H1 (cell line): ENCODE data around the gene TNRC6A.

ENCODE experiments used
- CTCF ChIP-seq, 3 experiments: IDR thresholded peaks; 1 replicate in 2 of 3; 2 replicates in 1 of 3; pipeline versions ENCODE4 v1.5.1 to v1.6.1; 2011; ENCODE audit warnings: low read length in 3 of 3, mild to moderate bottlenecking in 3 of 3, inconsistent platforms in 2 of 3, low read depth in 1 of 3, moderate library complexity in 1 of 3; ENCODE audit not compliant: insufficient read depth in 1 of 3; ENCODE audit errors: control extremely low read depth in 1 of 3
- EP300 ChIP-seq, 2 experiments: IDR thresholded peaks; 1 replicate in 1 of 2; 2 replicates in 1 of 2; pipeline ENCODE4 v1.6.1; 2011 to 2012; ENCODE audit warnings: low read depth in 2 of 2, low read length in 2 of 2, mild to moderate bottlenecking in 2 of 2, borderline replicate concordance in 1 of 2, inconsistent platforms in 1 of 2, moderate library complexity in 1 of 2
- MAX ChIP-seq: IDR thresholded peaks from 2 replicates; pipeline ENCODE4 v1.6.1; 2012; ENCODE audit warnings: inconsistent platforms
- NRF1 ChIP-seq: IDR thresholded peaks from 2 replicates; pipeline ENCODE4 v1.6.1; 2011; ENCODE audit warnings: mild to moderate bottlenecking, low read depth, low read length, improper control_type of control experiment
- PHF8 ChIP-seq: fragments of 200-600 bp; sonication (generic); conservative IDR thresholded peaks from 2 replicates; pipeline ENCODE4 v1.7.1; 2012; ENCODE audit warnings: low read depth, mild to moderate bottlenecking, inconsistent platforms, low read length, moderate library complexity
- POLR2A ChIP-seq, 2 experiments: IDR thresholded peaks; 1 replicate in 1 of 2; 2 replicates in 1 of 2; pipeline ENCODE4 v1.6.1; 2011; ENCODE audit warnings: low read depth in 2 of 2, low read length in 2 of 2, mild to moderate bottlenecking in 2 of 2; ENCODE audit errors: control extremely low read depth in 1 of 2
- POLR2AphosphoS5 ChIP-seq: IDR thresholded peaks from 2 replicates; pipeline ENCODE4 v1.6.1; 2011; ENCODE audit warnings: low read depth, low read length
- RAD21 ChIP-seq, 2 experiments: IDR thresholded peaks in 1 of 2; conservative IDR thresholded peaks in 1 of 2; 2 replicates each; pipeline ENCODE4 v1.6.1; 2011; ENCODE audit warnings: low read depth in 2 of 2, low read length in 2 of 2, improper control_type of control experiment in 1 of 2, inconsistent platforms in 1 of 2, mild to moderate bottlenecking in 1 of 2, moderate library complexity in 1 of 2
- RNF2 ChIP-seq: fragments of 200-900, 300-1000 bp; sonication (generic); IDR thresholded peaks from 2 replicates; pipeline ENCODE4 v1.7.1; 2016; ENCODE audit warnings: borderline replicate concordance, low read depth, mild to moderate bottlenecking, antibody characterized with exemption, low read length; ENCODE audit not compliant: poor library complexity, severe bottlenecking; ENCODE audit errors: missing control alignments
- RXRA ChIP-seq: IDR thresholded peaks from 2 replicates; pipeline ENCODE4 v1.6.1; 2011; ENCODE audit warnings: low read depth, mild to moderate bottlenecking, low read length, moderate library complexity; ENCODE audit not compliant: insufficient read depth
- SIRT6 ChIP-seq: IDR thresholded peaks from one replicate; pipeline ENCODE4 v1.7.1; 2012; ENCODE audit warnings: low read length, inconsistent platforms
- SP1 ChIP-seq: IDR thresholded peaks from 2 replicates; pipeline ENCODE4 v1.6.1; 2011; ENCODE audit warnings: low read depth, low read length

GRCh38 chr16:24858219-24859041 is 129.0 kb downstream of the TNRC6A start:
- TF ChIP-seq SP1 (no peak), CTCF (IDR thresholded peaks at IDR 0.05; ENCODE audit: control extremely low read depth in 1 of 3, insufficient read depth in 1 of 3, low read depth in 1 of 3, low read length in 3 of 3) (no peak), SIRT6 (no peak), RAD21 (IDR thresholded peaks at IDR 0.05 in 1 of 2, conservative IDR thresholded peaks at IDR 0.05 in 1 of 2; ENCODE audit: low read depth in 2 of 2, low read length in 2 of 2) (peak in 1 of 2 experiments; percentile 25; a peak in 1 of 4 replicates), POLR2A (IDR thresholded peaks at IDR 0.05; ENCODE audit: control extremely low read depth in 1 of 2, low read depth in 2 of 2, low read length in 2 of 2) (no peak), MAX (no peak), EP300 (IDR thresholded peaks at IDR 0.05; ENCODE audit: borderline replicate concordance in 1 of 2, low read depth in 2 of 2, low read length in 2 of 2) (no peak), RXRA (no peak), NRF1 (no peak), RNF2 (no peak), PHF8 (no peak), POLR2AphosphoS5 (no peak)
